ENCODE results near the gene SLC16A3. TPM values are rescaled to one million over a fixed set of nuclear protein-coding genes. Genes with fewer than 3 reads are reported as not detected.

SLC16A3 gene
- total RNA-seq, 1 donor from 2014 or later = 21.0 TPM

GRCh38 chr17:82281076-82281475, 52.2 kb downstream of the SLC16A3 start:
- Mint-ChIP-seq H3K27me3 (ENCODE audit: insufficient read depth, low read depth) (peaks cover 22% of the 10 kb centered on the region), H3K36me3 (no peaks in the 10 kb centered on the region)
- no peak for DNase-seq (ENCODE audit: low spot score)

DNA sequence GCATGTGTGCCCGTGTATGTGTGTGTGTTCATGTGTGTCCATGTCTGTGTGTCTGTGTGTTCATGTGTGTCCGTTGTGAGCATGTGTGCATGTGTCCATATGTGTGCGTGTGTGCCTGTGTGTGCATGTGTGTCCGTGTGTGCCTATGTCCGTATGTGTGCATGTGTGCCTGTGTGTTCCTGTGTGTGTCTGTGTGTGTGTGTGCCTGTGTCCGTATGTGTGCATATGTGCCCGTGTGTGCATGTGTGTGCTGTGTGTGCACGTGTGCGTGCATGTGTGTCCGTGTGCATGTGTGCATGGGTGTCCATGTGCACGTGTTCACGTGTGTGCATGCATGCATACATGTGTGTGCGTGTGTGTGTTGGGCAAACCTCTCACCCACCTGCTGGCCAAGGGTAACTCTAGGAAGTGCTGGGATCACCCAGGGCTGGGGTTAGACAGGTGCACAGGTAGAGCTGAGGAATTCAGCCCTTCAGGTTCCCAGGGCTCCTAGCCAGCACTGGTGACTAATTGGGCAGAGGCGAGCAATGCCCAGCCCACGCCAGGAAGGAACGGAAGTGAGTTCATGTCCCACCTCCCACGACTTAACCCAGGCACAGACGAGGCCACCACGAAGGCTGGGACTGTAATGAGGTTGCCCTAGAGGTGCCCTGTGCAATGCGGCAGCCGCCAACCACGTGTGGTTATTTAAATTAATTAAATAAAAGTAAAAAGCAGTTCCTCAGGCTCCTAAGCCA, 52.8 kb downstream of the SLC16A3 start:
- Histone ChIP-seq H3K27ac (no peak overlapping the region), H3K9me3 (ENCODE audit: low read depth) (no peaks in the 10 kb centered on the region), H3K4me1 (peaks cover 5% of the 10 kb centered on the region), H3K4me3 (no peak overlapping the region), H4K20me1 (ENCODE audit: low read depth) (no peaks in the 10 kb centered on the region), H3K4me2 (no peak overlapping the region), H3F3A (ENCODE audit: low read depth) (peaks cover 13% of the 10 kb centered on the region), H3K79me2 (ENCODE audit: low read depth) (no peaks in the 10 kb centered on the region), H3K36me3 (no peaks in the 10 kb centered on the region), H3K9ac (no peak overlapping the region), H2AFZ (replicated peaks) (no peak overlapping the region), H3K27me3 (no peaks in the 10 kb centered on the region)
- peak overlapping the region; percentile 83 for H3K27ac Mint-ChIP-seq
- H3K4me3 Mint-ChIP-seq = peak overlapping the region; percentile 69
- peaks cover 25% of the 10 kb centered on the region for H3K27me3 Mint-ChIP-seq (ENCODE audit: insufficient read depth, low read depth)
- DNase-seq (ENCODE audit: low spot score) = no peak
- TF ChIP-seq EZH2 (IDR thresholded peaks at IDR 0.05) (no peak), EZH2phosphoT487 (IDR thresholded peaks at IDR 0.05) (no peak), CTCF (IDR thresholded peaks at IDR 0.05) (no peak)
- H3K4me1 Mint-ChIP-seq = peaks cover 51% of the 10 kb centered on the region
- H3K9me3 Mint-ChIP-seq = peaks cover under 1% of the 10 kb centered on the region
- no peaks in the 10 kb centered on the region for H3K36me3 Mint-ChIP-seq

More at GRCh38 chr17:82281076-82281475, 52.2 kb downstream of the SLC16A3 start:
- no peak overlapping the region for H3K4me2 ChIP-seq
- peaks cover 13% of the 10 kb centered on the region for H3F3A ChIP-seq (ENCODE audit: low read depth)
- H3K4me1 ChIP-seq = peaks cover 5% of the 10 kb centered on the region
- peak overlapping the region; percentile 69 for H3K4me3 Mint-ChIP-seq
- no peaks in the 10 kb centered on the region for H3K27me3 ChIP-seq
- no peak overlapping the region for H3K27ac ChIP-seq
- H3K79me2 ChIP-seq (ENCODE audit: low read depth) = no peaks in the 10 kb centered on the region
- no peak overlapping the region for H2AFZ ChIP-seq (replicated peaks)
- no peak overlapping the region for H3K9ac ChIP-seq
- H4K20me1 ChIP-seq (ENCODE audit: low read depth) = no peaks in the 10 kb centered on the region
- H3K36me3 ChIP-seq = no peaks in the 10 kb centered on the region
- TF ChIP-seq EZH2 (IDR thresholded peaks at IDR 0.05) (no peak), EZH2phosphoT487 (IDR thresholded peaks at IDR 0.05) (no peak), CTCF (IDR thresholded peaks at IDR 0.05) (no peak)
- no peaks in the 10 kb centered on the region for H3K9me3 Mint-ChIP-seq
- peaks cover 52% of the 10 kb centered on the region for H3K4me1 Mint-ChIP-seq
- H3K4me3 ChIP-seq = no peak overlapping the region
- H3K27ac Mint-ChIP-seq = peak overlapping the region; percentile 83
- no peaks in the 10 kb centered on the region for H3K9me3 ChIP-seq (ENCODE audit: low read depth)

DNA sequence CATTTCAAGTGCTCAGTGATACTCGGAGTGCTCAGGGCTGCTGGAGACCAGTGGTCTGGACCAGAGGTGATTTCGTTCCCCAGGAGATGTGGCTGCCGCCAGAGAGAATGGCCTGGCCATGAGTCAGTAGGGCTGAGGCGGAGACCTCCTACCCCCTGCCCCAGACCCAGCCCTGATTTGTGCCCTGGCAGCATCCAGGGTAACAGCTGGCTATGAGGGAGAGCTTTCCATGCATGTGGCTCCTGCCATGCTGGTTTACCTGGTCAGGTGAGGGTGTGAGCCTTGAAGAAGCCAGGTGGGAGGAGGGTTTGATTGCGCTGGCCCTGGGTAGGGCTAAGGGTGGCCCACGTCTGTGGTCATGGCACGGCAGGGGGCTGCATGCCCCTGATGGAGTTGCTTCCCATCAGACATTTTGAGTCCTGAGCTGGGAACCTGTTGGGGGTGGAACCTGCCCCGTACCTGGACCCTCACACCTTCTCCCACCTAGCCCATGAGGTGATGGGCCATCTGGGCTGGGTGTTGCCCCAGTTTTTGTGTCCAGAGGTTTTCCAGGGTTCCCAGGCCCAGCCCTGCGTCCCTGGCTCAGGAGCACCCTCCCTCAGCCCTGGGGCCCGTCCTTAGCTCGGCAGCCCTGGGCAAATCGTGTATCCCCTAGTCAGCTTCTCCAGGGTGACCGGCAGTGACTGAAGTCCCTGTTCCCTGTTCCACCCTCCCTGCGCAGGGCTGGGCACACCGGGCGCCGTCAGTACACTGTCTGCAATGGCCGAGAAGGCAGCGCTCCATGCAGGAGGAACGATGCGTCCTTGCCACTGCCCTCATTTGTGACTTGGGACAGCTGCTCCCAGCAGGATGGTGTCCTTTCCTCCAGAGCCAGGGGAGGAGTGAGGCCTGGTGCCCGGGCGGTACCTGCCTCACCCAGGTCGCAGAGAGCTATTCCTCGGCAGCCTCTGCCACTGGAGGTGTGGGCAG, 53.7 kb downstream of the SLC16A3 start:
- Histone ChIP-seq H3K79me2 (ENCODE audit: low read depth) (no peaks in the 10 kb centered on the region), H3F3A (ENCODE audit: low read depth) (peaks cover 13% of the 10 kb centered on the region), H3K9ac (no peak overlapping the region), H3K4me3 (no peak overlapping the region), H4K20me1 (ENCODE audit: low read depth) (no peaks in the 10 kb centered on the region), H3K27ac (no peak overlapping the region), H3K4me2 (no peak overlapping the region), H3K27me3 (no peaks in the 10 kb centered on the region), H3K9me3 (ENCODE audit: low read depth) (no peaks in the 10 kb centered on the region), H3K36me3 (no peaks in the 10 kb centered on the region), H2AFZ (replicated peaks) (no peak overlapping the region), H3K4me1 (peaks cover 5% of the 10 kb centered on the region)
- no peak overlapping the region for H3K27ac Mint-ChIP-seq
- H3K9me3 Mint-ChIP-seq = peaks cover 5% of the 10 kb centered on the region
- TF ChIP-seq EZH2phosphoT487 (IDR thresholded peaks at IDR 0.05) (no peak), CTCF (IDR thresholded peaks at IDR 0.05) (no peak), EZH2 (IDR thresholded peaks at IDR 0.05) (no peak)
- H3K27me3 Mint-ChIP-seq (ENCODE audit: insufficient read depth, low read depth) = peaks cover 26% of the 10 kb centered on the region
- no peak for DNase-seq (ENCODE audit: low spot score)
- no peaks in the 10 kb centered on the region for H3K36me3 Mint-ChIP-seq
- no peak overlapping the region for H3K4me3 Mint-ChIP-seq
- H3K4me1 Mint-ChIP-seq = peaks cover 53% of the 10 kb centered on the region

Data from neural progenitor cell (in vitro differentiated cells).